Germinal center (tissue), 1 donor: ENCODE measurements around the gene DESI1.
"Not testable (repeated sequence)": the region's sequence is repeated elsewhere in the genome, so short reads cannot be mapped to it uniquely, and the experiment has no call there.

ENCODE experiments used
- DNase-seq: peaks from one replicate; pipeline ENCODE4 v3.0.0; 2012; ENCODE audit warnings: mixed read lengths, low spot score

DESI1 gene

DNA sequence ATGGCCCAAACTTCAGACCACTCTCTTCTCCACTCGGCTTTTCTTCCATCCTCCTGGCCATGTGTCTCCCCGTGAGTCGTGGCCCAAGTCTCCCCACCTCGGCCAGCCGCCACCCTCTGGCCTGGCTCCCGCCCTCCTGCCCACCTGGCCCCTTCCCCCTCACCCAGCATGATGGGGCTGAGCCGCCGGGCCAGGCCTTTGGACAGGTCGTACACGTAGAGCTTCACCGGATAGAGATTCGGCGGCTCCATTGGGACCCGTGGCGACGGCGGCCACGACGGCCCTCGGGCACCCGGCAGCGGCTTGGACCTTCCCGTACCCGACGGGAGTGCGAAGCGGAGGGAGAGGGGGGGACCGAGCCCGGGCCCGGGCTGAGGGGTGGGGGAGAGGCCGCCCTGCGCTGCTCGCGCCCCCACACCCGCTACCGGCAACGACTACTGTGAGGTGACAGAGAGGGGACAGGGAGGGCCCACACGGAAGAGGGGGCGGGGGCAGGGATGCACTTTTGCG lies at the start of gene DESI1:
Gene DESI1, minus strand, starts transcription at position 455 of the 510 bp plus-strand sequence. Its CDS starts 204 bp downstream, at position 251.
- no peak for DNase-seq

DNA sequence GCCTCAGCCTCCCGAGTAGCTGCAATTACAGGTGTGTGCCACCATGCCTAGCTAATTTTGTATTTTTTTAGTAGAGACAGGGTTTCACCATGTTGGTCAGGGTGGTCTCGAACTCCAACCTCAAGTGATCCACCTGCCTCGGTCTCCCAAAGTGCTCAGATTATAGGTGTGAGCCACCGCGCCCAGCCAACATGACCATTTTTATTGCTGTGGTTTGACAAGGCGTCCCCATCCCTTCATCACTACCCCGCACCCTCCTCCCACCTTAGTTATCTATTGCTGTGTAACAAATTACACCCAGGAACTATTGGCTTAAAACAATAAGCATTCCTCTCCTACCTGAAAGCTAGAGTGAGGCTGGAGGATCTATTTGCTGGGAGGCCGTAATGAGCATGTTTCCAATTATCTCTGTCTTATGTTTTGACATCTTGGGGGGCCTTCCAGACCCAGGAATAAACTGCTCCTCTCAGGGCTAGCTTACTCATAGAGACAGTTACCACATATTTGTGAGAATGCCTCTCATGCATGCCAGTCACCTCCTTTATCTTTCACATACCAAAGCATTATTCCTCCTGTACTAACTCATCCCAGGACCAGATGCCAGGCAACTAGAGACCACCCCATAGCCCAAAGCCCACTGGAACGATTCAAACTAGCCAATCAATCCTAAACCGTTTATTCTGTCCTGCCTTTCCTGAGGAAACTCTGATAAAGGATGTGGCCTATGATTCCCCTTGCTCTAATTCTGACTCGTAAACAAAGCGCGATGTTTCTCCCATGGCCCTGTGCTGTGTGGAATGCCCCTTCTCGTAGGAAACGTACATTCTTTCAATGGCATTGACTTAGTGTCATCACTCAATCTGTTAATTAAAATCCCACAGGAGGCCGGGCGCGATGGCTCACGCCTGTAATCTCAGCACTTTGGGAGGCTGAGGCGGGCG lies 48.4 kb upstream of the DESI1 start:
- no peak for DNase-seq

DNA sequence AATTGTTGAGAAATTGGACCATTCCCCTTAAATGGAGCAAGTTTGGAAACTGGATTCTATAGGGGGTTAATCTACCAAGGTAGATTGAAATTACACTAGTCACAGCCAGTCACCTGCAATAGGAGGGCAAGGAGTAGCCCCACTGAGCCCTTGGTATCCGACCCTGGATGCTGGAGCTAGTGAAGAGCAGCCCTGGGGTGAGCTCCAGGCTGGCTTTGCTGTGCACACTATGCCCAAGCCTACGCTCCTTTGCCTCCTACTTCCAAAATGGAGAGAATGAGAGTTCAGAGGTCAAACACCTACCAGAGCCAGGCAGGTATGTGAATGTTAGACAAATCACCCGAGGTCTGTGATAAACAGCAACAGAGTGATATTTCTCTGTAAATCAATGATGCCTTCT lies 44.1 kb upstream of the DESI1 start:
- DNase-seq: no peak

DNA sequence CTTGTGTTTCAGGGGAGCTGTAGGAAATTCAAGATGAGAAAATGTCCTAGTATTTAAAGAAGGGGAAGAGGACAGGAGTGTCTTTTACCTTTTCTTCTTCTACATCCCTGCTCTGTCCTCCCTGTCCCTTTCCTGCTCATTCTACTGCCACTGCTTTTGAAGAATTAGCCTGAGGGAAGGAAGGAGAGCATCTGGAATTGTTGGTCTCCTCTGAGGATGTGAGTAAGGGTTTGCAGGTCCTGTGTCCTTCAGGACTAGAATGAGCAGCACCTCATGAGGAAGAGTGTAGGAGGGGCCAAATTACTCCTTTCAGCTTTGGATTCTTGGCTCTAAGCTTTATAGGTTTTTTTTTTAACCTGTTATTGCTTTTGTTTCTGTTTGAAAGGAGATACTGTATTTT lies 43.6 kb upstream of the DESI1 start:
- no peak for DNase-seq

DNA sequence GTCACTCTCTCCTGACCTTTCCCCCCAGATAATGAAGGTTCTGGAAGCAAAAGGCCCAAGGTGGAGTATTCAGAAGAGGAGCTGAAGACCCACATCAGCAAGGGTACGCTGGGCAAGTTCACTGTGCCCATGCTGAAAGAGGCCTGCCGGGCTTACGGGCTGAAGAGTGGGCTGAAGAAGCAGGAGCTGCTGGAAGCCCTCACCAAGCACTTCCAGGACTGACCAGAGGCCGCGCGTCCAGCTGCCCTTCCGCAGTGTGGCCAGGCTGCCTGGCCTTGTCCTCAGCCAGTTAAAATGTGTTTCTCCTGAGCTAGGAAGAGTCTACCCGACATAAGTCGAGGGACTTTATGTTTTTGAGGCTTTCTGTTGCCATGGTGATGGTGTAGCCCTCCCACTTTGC lies 42.8 kb upstream of the DESI1 start:
- not testable (repeated sequence) for DNase-seq

DNA sequence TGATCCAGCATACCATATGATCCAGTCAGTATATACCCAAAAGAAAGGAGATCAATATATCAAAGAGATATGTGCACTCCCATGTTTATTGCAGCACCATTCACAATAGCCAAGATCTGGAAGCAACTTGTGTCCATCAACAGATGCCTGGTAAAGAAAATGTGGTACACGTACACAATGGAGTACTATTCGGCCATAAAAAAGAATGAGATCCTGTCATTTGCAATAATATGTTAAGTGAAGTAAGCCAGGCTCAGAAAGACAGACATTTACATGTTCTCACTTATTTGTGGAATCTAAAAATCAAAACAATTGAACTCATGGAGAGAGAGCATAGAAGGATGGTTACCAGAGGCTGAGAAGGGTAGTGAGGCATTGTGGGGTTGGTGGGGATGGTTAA lies 40.9 kb upstream of the DESI1 start:
- no peak for DNase-seq

DNA sequence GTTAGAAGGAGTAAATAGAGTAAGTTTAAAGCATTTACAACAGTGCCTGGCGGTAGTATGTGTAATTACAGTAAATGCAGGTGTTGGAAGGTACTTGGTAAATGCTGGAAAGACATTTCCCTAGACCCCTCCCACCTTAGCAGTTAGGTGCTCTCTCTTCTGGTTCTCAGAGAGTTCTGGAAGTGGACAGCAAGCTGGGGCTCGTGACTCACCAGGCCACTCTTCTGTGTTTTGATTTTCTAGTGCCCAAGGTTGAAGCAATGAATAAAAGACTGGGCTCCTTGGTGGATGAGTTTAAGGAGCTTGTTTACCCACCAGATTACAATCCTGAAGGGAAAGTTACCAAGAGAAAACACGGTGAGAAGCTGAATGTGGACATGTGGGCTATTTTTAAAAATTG lies 40.2 kb upstream of the DESI1 start:
- DNase-seq: no peak

DNA sequence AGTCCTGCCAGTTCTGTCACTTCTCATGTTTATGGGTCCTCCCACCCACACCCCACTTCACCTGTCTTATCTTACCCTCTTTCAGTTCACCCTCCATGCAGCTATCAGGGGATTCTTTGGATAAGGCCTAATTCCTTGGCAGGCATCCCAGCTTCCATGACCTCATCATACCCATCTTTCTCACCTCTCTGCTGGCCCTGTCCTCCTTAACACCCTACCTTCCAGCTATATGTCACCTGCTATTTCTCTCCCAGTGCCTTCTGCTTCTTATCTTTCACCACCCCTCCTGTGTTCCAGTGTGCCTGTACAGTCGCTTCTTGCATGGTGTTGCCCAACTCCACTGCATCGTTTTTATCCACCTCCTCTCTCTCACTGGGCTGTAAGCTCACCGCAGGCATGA lies 39.6 kb upstream of the DESI1 start:
- DNase-seq: no peak

DNA sequence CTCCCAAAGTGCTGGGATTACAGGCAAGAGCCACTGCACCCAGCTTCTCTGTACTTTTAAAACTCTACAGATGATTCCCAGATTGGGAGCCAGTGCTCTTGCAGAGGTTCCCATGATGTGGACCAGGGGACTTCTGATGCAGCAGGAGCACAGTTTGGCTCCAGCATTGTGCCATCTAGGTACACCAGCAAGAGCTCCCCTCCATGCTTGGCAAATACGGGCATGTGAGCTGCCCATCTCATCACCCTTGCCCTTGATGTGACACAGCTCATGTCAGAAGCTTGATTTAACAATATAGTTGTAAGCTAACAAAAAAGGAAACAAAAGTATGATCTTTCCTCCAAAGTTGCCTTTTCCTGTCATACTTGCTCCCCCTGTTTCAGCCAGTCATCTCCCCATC lies 39.1 kb upstream of the DESI1 start:
- DNase-seq: no peak

DNA sequence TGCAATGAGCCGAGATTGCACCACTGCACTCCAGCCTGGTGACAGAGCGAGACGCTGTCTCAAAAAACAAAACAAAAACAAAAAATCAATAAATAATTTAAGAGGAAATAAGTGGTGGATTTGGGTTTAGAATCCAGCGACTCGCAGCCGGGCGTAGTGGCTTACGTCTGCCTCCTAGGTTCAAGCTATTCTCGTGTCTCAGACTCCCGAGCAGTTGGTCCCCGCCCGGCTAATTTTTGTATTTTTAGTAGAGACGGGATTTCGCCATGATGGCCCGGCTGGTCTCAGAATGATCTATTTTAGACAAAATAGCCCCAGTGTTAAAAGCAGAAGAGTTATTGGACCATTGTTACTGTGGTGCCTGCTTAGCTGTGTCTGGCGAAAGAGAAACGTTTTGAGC lies 38.0 kb upstream of the DESI1 start:
- no peak for DNase-seq

DNA sequence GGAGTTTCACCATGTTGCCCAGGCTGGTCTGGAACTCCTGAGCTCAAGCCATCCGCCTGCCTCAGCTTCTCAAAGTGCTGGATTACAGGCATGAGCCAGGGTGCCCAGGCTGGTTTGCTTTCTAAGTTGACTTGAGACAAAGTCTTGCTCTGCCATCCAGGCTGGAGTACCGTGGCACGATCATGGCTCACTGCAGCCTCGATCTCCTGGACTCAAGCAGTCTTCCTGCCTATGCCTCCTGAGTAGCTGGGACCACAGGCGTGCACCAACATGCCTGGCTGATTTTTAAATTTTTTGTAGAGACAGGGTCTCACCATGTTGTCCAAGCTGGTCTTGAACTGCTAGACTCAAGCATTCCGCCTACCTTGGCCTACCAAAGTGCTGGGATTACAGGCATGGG lies 36.9 kb upstream of the DESI1 start:
- no peak for DNase-seq

DNA sequence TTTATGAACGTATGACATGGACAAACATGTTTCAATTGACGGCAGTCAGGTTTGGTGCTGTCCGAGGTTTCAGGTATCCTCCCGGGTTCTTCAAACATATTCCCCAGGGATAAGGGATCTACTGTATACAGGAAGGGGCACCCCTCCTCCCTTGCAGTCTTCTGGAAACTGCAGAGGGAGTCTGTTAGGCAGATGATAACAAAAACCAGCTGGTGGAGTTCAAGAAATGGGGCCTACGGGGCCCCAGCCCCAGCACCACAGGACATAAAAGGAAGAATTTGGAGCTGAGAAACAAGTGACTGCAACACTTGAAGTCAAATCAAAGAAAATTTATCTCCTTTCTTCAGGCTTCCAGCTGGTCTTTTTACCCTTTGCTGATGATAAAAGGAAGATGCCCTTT lies 35.7 kb upstream of the DESI1 start:
- DNase-seq: no peak

DNA sequence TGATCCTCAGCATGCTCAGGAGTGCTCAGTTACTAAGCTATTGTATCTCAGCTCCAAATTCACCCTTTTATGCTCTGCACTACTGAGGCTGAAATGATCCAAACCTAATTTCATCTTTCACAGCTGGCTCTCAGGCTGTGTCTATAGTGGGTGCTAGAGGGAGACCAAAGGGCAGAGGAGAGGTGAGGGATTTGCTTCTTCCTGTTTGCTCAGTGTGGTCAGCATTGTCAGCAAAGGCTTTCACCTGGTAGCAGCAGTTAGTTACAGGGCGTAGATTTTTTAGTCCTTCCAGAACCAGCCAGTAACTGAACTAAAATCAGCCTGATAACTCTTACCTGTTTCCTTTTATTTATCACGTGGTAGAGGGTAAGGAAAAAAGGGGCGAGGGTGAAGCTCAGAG lies 33.5 kb upstream of the DESI1 start:
- DNase-seq: no peak

DNA sequence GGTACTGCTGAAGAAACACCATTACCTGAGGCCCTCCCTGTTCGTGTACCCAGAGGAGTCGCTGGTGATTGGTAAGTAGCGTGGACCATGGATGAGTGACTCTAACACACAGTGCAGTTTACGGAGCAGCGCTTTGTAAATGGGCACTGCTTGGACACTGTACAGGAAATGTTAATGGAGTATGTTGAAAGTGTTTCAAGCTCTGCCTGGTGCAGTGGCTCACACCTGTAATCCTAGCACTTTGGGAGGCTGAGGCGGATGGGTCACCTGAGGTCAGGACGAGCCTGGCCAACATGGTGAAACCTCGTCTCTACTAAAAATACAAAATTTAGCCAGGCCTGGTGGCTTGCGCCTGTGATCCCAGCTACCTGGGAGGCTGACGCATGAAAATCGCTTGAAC lies 30.0 kb upstream of the DESI1 start:
- no peak for DNase-seq

DNA sequence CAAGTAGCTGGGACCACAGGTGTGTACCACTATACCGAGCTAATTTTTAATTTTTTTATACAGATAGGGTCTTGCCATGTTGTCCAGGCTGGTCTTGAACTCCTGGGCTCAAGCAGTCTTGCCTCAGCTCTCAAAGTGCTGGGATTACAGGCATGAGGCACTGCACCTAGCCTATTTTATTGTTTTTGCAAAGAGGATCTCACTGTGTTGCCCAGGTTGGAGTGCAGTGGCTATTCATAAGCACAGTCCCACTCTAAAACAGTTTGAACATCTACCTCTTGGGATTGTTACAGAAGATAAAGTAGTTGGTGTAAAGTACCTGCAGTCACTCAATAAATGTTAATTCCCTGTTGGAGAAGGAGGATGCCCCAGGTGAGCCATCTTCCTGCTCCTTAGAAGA lies 29.4 kb upstream of the DESI1 start:
- DNase-seq: no peak

DNA sequence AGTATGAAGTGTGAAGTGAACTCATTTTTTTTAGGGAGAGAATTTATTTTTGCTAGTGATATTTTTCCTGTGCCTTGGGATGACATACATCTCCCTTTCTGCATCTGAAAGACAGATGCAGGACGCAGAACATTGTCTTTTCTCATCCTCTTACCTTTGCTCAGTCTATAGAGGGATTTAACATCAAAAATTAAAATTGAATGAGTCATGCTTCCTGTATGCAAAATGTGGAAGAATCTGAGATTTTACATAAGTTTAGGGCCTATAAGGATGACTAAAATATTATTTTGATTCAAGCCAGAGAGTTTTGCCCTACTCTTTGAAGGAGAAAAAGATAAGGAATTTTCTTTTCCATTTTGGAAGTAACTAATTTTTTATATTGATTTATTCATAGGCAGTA lies 27.6 kb upstream of the DESI1 start:
- no peak for DNase-seq

DNA sequence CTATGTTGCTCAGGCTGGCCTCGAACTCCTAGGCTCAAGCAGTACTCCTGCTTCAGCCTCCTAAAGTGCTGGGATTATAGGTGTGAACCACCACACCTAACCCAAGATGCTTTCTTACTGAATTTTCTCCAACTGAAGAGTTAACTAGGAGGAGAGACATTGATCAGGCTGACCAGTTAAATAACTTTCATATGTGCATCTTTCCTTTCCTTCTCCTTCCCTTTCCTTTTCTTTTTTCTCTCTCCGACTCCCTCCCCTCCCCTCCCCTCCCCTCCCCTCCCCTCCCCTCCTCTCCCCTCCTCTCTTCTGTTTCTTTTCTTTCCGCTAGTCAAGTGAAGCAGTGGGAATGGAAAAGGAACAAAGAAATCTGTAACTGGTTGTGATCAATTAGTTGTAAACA lies 26.9 kb upstream of the DESI1 start:
- DNase-seq: no peak

DNA sequence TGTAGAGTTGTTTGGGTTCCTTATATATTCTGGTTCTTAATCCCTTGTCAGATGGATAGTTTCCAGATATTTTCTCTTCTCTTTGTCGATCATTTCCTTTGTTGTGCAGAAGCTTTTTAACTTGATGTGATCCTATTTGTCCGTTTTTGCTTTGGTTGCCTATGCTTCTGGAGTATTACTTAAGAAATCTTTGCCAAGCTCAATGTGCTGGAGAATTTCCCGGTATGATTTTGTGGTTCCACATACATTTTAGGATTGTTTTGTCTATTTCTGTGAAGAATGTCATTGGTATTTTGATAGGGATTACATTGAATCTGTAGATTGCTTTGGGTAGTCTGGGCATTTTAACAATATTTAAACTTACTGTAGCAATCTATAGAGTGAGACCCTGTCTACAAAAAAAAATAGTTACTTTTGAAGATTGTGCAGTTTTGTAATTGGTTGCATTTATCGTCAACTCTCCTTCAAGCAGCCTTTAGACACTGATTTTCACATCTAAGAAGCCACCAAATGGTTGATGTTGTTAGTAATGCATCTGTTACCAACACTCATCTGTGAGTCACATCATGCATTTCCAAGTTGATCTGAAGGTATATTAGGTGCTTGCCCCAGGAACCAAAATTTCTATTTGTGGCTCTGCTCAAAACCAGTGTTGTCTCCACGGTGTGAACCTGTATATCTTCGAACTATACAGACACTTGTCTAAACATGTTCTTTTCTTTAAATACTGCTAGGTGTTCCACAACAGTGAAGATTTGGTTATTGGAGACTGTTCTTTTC lies 21.7 kb upstream of the DESI1 start:
- no peak for DNase-seq

DNA sequence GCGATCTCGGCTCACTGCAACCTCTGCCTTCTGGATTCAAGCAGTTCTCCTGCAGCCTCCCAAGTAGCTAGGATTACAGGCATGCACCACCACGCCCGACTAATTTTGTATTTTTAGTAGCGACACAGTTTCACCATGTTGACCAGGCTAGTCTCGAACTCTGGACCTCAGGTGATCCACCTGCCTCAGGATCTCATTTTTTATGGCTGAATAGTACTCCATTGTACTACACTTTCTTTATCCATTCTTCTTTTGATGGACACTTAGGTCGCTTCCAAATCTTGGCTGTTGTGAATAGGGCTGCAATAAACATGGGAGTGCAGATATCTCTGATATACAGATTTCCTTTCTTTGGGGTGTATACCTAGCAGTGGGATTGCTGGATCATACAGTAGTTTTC lies 21.0 kb upstream of the DESI1 start:
- DNase-seq: no peak

DNA sequence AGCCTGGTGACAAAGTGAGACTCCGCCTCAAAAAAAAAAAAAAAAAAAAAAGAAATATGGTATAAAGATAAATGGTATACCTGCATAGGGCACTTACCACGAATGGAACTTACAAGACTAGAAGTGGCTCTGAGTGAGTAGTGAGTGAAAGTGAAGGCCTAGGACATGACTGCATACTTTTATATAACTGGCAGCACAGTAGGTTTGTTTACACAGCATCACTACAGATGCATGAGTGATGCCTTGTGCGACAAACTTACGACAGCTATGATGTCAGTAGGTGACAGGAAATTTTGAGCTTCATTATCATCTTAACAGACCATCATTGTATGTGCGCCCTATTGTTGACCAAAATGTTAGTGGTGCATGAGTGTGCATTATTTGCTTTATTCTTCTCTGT lies 17.9 kb upstream of the DESI1 start:
- no peak for DNase-seq

DNA sequence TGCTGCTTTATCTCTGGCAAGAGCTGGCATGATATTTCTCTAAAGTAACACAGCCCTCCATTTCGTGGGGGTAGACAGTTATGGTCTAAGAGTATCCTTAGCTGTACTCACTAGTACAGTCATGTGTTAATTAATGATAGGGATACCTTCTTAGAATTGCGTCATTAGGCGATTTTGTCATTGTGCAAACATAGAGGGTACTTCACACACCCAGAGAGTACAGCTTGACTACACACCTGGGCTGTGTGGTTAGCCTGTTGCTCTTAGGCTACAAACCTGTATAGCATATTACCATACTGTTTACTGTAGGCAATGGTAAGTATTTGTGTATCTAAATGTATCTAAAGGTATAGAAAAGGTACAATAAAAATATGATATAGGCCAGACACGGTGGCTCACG lies 17.3 kb upstream of the DESI1 start:
- no peak for DNase-seq

DNA sequence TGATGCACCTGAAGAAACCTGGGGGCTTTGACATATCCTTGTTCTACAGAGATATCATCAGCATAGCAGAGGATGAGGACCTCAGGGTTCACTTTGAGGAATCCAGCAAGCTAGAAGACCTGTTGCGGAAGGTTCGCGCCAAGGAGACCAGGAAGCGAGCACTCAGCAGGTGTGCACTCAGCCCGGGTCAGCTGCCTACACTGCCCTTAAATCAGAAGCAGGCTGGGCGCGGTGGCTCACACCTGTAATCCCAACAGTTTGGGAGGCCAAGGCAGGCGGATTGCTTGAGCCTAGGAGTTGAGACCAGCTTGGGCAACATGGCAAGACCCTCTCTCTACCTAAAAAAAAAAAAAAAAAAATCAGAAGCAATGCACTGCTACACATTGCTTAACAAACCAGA lies 16.8 kb upstream of the DESI1 start:
- not testable (repeated sequence) for DNase-seq

DNA sequence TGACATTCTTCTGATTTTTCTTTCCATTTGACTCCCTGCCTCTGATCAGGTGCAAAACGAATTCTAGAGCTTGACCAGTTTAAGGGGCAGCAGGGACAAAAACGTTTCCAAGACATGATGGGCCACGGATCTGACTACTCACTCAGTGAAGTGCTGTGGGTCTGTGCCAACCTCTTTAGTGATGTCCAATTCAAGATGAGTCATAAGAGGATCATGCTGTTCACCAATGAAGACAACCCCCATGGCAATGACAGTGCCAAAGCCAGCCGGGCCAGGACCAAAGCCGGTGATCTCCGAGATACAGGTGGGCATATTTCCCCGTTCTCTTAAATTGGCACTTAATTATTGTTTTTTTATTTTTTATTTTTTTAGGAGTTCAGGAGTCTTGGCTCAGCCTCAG lies 15.6 kb upstream of the DESI1 start:
- DNase-seq: no peak
